ENCODE data around the gene SPINK2.

Gene SPINK2

DNA sequence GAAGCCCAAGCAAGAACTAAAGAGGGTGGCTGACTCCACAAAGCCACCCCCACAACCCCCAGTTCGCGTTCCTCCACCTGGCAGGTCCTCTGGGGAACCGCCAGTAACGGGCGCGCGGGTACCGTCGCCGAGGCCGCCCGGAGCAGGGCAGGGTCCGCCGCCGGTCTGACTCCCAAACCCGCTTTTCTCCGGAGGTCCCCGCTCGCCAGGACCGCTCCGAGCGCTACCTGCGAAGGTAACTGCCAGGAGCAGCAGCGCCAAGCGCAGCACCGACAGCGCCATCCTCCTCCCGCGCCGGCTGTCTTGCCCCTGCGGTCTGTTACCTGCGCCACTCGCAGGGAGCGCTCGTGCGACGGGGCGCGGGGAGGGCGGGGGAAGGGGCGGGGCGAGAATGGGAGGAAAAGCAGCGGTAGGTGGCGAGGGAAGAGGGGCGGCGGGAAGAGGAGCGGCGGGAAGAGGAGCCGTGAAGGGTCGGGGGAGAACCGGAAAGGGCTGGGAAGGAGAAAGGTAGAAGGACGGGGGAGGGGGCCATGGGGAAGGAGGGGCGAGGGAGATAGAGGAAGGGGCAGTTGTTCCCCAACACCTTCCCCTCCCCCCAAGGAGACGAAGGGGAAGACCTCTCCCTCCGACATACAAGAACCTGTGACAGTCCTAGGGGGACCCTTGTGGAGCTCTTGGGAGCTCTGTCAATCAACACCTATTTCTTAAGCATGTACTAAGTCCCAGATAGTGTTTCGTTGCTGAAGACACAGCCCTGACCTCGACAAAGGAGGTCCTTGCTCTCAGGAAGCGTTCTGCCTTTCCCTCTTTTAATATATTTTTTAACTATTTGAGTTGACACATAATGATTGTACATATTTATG lies at the start of gene SPINK2:
Gene SPINK2 (minus strand): TSS at position 321 of the 863 bp plus-strand sequence. CDS start 39 bp downstream, at position 282.
- DNase-seq: peak; percentile 57

GRCh38 chr4:56870946-56871345 lies 49.4 kb upstream of the SPINK2 start:
- DNase-seq: peak; percentile 59

GRCh38 chr4:56863441-56864139 lies 42.1 kb upstream of the SPINK2 start:
- no peak for DNase-seq

GRCh38 chr4:56861360-56861759 lies 39.9 kb upstream of the SPINK2 start:
- no peak for DNase-seq

DNA sequence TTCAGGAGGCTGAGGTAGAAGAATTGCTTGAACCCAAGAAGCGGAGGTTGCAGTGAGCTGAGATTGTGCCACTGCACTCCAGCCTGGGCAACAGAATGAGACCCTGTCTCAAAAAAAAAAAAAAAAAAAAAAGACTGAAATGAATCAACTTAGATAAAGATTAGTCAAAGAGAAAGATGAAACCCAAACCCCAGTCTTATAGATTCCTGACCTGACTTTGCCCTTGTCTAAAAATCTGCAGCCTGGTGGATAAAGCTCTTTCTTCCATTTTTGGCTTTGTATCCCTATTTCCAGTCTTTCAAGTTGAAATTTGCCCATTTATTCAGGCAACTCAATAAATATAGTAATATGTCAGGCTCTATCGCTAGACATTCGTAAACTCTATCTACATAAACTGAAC lies 39.3 kb upstream of the SPINK2 start:
- DNase-seq: no peak

- no peak for DNase-seq
Observed at GRCh38 chr4:56859841-56860240, 38.3 kb upstream of the SPINK2 start.

GRCh38 chr4:56857601-56858309 lies 36.3 kb upstream of the SPINK2 start:
- DNase-seq: no peak

DNA sequence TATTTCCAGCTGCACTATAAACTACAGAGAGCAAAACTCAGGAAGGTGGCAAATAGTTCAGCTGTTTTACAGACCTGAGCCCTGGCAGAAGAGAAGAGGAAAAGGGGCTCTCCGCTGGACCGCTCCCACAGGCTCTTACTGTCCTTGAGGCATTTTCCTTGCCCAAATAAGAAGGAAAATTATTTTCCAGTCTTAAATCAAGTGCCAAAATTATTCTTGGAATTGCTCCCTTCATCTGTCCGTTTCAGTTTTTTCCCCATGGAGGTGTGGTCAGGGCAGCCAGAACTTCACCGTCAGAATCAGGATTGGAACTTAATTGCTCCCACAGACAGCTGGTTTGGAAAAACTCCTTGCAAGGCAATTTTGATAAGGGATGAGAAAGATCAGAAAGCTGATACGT lies 35.2 kb upstream of the SPINK2 start:
- DNase-seq: no peak

DNA sequence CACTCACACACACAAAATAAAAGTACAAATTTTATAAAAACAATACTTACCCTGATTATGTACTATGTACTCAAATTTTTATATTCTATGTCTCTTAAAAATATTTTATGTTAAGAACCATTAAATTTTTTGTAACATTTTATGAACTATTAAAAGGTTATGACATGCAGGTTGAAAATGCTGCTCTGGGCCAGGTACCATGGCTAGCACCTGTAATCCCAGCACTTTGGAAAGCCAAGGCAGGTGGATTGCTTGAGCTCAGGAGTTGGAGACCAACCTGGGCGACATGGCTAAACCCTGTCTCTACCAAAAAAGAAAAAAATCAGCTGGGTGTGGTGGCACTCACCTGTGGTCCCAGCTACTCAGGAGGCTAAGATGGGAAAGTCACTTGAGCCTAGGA lies 29.4 kb upstream of the SPINK2 start:
- DNase-seq: no peak

DNA sequence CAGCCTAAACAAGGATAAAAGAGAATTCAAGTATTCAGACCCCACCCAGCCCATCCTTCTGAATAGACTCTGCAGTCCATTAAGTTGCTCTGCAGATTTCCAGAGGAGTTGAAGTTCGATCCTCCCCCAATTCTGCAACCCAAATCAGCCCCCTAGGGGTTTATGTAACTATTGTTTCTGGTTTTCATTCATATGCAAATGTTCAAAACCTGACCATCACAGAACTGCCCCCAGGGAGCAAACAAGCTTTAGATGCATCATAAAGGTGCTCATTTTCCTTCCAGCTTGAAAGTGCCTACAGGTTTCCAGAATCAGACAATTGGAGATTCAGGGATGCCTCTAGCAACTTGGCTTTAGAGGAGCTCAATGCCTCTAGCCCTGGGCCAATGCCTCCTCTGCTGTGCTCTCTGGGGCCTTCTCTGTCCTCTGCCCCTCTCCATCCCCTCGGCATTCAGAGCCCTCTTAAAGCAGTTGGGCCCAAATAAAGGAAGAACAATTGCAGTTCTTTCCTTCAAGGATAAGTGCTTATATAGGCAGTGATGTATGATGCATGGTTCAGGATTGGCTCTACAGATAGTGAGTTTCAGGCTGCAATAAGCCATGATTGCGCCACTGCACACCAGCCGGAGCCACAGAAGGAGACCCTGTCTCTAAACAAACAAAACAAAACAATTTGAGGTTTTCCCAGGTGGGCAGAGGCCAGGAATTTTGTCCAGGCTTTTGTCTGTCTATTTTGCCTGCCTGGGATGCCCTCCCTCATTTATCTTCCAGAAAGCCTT lies 23.5 kb upstream of the SPINK2 start:
- DNase-seq: peak; percentile 9

DNA sequence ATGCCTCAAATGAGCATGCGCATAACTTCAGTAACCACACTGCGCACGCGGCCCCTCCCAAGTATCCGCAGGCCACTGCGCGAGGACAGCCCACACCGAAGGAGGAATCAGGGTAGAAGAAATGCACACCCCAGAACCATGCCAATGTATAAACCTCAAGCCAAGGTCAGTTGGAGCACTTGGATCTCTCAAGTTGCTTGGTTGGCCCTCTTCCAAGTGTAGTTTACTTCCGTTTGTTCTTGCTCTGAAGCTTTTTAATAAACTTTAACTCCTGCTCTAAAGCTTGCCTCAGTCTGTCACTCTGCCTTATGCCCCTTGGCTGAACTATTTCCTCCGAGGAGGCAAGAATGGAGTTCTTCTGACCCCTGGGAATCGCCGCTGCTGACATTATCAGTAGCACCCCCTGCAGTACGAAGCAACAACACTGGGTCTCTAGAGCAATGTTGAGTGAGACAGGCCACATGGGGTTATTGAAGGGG lies 22.0 kb upstream of the SPINK2 start:
- DNase-seq: no peak

- no peak for DNase-seq
Observed at GRCh38 chr4:56840559-56840958, 19.1 kb upstream of the SPINK2 start.

DNA sequence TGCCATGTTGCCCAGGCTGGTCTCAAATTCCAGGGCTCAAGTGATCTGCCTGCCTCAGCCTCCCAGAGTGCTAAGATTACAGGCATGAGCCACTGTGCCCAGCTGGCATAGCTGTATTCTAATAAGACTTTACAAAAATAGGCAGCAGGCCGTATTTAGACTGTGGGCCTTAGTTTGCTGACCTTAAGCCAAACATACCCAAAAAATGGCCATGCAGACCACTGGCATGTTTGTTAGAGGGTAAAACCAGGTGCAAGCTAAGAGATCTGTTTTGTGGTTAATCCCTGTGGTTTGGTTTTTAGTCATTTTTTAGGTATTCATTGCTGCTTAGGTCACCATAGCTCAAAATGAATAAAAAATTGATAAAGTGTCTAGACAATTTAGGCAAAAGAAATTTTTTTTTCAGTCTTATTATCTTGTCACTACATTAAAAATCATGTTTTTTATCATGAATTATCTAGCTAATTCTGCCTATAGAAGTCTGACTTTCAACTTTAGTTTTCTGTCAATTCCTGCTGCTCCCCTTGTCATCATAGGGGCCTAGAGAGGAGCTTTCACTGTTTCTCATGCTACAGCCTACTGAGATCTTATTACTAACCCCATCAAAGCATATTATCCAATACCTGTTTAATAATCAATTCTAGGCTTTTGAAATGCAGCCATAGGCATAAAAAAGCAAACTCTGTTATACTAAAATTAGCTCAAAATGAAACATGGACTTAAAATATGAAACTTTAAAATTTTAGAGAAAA lies 7.5 kb upstream of the SPINK2 start:
- DNase-seq: no peak

DNA sequence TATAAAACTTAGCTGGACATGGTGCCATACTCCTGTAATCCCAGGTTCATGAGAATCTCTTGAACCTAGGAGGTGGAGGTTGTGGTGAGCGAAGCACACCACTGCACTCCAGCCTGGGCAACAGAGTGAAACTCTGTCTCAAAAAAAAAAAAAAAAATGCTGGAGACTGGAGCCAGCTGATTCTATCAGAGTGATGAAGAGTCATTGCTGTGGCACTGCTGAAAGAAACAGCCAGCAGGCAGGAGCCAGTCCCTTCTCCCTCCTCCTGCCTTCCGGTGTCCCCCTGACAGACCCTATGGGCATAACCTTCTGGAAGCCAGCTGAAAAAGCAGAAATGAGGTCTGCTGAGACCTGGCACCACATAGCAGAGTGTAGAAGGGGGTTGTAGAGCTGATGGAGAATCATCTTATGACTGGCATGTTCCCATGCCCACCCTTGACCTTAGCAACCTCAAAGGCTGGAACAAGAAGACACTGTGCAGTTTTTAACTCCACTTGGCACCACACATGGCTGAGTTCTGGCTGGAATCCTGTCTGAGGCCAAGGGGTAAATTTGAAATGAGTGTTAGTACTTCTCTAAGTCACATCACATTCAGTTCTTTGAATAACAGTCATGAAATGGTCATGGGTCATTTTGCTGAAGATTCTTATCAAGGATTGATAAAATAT lies 2.6 kb upstream of the SPINK2 start:
- DNase-seq: no peak

DNA sequence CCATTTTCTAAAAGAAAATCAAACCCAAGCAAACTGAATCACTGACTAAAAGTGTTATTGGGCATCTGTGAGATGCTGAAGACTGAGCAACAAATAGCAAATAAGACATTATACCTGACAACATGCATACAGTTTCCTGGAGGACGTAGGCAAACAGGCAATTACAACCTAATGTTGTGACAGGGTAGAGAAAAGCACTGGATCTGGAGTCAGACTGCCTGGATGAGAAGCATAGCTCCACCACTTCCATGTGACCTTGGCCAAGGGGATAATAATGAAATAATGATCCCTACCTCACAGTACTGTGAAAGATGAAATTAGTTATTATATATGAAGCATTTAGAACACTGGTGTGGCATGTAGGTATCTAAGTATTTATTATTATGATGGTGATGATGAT lies 2.7 kb downstream of the SPINK2 start:
- no peak for DNase-seq

DNA sequence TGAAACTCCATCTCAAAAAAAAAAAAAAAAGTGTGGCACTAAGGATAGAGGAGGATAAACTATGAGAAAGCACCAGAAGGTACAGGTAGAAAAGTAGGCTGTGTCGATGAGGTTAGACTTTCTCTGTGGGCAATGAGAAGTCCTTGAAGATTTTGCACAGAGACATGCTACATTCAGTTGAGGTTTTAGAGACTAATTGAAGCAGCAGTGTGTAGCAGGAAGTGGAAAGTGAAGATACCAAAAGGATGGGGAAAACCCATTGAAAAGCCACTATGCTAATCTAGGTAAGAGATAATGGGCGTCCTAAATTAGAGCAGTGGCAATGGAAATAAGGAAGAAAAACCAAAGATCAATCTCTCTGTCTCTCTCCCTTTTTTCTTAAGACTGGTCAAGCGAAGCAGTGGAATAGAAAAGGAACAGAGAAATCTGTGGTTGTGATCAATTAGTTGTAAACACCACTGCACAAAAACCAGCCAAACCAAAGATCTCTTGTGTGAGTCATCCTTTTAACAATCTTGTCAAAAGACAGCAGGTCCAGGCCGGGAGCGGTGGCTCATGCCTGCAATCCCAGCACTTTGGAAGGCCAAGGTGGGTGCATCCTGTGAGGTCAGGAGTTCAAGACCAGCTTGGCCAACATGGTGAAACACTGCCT lies 3.5 kb downstream of the SPINK2 start:
- DNase-seq: no peak

DNA sequence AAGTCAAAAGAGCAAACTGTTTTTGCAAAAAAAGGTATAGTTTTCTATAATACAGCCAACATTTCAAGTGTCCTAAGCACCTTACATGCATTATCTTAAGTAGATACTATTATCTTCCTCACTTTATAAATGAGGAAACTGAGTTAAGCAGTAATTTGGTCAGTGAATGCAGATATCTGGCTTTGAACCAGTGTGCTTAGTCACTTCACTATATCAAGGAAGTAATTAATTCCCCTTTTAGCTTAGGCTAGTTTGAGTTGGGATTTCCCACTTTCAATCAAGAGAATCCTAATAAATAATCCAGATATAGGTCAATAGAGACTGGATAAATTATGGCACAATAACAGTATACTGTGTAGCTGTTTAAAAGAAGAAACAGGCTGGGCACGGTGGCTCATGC lies 14.8 kb downstream of the SPINK2 start:
- DNase-seq: no peak

- DNase-seq: no peak
Observed at GRCh38 chr4:56804551-56804950, 16.9 kb downstream of the SPINK2 start.

DNA sequence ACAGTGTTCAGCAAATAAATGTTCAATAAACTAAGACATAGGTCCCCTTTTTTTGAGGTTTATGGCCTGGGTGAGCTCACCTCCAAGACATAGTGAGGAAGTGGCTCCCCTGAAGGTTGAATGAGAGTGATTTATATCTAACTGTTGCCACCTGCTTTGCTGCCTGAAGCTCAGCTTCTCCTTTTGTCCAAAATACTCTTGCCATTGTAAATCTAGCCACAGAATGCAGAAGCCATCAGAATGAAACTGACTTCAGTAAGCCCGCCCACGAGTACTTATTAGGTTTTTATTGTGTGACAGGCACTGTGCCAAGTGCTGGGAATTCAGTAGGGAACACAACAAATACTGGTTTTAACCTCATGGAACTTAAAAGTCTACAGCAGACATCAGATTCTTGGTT lies 18.0 kb downstream of the SPINK2 start:
- peak; percentile 14 for DNase-seq

- DNase-seq: peak; percentile 82
Observed at GRCh38 chr4:56799824-56800756, 21.4 kb downstream of the SPINK2 start.
